Inflammatory macrophage (primary cell): Measurements from ENCODE around the gene CDH8.

ENCODE experiments used
- DNase-seq, 2 donors: peaks; one replicate each; pipeline ENCODE4 v3.0.0-alpha.2; 2020 to 2022
- total RNA-seq, 18 experiments: gene quantifications; one replicate each; lab custom pipeline; 2026; ENCODE audit warnings: mixed read lengths in 6 of 18, inconsistent platforms in 2 of 18; lab: John Stamatoyannopoulos, UW

The CDH8 gene, protein sequence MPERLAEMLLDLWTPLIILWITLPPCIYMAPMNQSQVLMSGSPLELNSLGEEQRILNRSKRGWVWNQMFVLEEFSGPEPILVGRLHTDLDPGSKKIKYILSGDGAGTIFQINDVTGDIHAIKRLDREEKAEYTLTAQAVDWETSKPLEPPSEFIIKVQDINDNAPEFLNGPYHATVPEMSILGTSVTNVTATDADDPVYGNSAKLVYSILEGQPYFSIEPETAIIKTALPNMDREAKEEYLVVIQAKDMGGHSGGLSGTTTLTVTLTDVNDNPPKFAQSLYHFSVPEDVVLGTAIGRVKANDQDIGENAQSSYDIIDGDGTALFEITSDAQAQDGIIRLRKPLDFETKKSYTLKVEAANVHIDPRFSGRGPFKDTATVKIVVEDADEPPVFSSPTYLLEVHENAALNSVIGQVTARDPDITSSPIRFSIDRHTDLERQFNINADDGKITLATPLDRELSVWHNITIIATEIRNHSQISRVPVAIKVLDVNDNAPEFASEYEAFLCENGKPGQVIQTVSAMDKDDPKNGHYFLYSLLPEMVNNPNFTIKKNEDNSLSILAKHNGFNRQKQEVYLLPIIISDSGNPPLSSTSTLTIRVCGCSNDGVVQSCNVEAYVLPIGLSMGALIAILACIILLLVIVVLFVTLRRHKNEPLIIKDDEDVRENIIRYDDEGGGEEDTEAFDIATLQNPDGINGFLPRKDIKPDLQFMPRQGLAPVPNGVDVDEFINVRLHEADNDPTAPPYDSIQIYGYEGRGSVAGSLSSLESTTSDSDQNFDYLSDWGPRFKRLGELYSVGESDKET
- 0 to 0.27 (median 0) reads per million in 18 experiments for total RNA-seq

- DNase-seq = no peak
These were observed at the start of gene CDH8 for GRCh38 chr16:62036101-62036801. Gene CDH8 (minus strand): TSS chr16:62036438. CDS start chr16:62021403, 15,035 bp downstream.

DNA sequence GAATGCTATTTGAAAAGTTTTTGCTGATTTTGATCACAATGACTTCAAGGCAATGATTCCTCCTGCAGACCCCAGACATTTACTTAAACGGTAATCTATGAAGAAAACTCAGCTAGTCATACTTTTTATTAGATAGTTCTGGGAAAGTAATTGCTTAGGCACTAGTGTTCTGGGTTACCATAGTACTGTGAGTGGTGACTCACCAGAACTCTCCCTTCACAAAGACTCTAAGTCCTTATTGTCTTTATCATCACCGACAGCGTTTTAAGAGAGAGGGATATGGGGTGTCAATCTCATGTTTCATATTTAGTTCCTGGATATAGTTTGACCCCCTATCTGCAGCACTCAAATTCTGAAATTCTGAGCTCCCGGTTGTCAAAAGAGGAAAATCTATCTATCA lies 43.0 kb upstream of the CDH8 start:
- DNase-seq = no peak

- no peak for DNase-seq
These were observed 41.8 kb upstream of the CDH8 start for GRCh38 chr16:62077998-62078397.

GRCh38 chr16:62076886-62077285 lies 40.6 kb upstream of the CDH8 start:
- DNase-seq = no peak

- DNase-seq = no peak
These were observed 32.5 kb upstream of the CDH8 start for GRCh38 chr16:62068747-62069146.

DNA sequence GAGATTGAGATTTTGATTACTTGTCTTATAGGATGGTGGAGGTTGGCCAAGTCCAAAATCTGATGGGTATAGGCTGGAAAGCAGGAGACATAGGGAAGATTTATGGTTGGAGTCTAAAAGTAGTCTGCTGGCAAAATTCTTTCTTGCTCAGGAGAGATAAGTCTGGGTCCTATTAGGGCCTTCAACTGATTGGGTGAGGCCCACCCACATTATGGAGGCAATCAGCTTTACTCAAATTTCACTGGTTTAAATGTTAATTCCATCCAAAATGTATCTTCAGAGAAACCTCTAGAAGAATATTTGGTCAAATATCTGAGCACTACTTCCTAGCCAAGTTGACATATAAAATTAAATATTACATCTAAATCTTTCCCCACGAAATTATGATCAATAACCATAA lies 31.7 kb upstream of the CDH8 start:
- no peak for DNase-seq

DNA sequence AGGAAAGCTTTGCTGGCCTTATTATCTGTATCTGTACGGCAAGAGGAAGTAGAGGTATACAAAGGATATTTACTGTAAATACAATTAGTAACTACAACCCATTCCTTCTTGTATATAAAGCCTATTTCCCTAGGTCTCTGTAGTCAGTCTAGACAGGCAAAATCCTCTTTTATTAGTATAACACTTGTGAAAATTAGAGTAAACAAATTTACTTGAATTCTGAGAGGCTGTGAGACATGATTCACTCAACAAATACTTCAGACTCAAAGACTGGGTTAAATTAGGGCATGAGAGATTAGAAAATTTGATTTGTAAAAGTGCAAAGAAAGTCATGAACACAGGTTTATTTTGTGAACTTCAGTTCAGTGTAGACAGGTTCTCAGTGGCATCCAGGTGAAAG lies 30.9 kb upstream of the CDH8 start:
- no peak for DNase-seq

GRCh38 chr16:62066747-62067146 lies 30.5 kb upstream of the CDH8 start:
- no peak for DNase-seq

GRCh38 chr16:62064173-62064572 lies 27.9 kb upstream of the CDH8 start:
- no peak for DNase-seq

DNA sequence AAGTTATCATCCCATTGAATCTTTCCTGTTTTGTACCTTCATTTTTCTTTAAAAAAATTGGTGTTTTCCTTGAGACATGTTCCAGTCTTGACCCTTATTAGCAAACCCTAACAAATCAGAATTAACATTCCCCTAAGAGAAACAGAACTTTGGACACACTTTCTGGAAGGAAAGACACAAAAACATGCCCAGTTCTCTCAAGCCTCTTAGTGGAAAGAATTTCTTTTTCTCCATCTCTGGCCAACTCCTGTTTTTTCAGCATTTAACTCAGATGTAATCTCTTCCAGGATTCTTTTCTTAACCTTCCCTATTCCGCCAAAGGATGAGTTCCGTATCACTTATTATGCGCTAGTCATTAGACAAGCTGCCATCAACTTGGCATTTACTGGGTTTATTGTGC lies 23.9 kb upstream of the CDH8 start:
- no peak for DNase-seq

DNA sequence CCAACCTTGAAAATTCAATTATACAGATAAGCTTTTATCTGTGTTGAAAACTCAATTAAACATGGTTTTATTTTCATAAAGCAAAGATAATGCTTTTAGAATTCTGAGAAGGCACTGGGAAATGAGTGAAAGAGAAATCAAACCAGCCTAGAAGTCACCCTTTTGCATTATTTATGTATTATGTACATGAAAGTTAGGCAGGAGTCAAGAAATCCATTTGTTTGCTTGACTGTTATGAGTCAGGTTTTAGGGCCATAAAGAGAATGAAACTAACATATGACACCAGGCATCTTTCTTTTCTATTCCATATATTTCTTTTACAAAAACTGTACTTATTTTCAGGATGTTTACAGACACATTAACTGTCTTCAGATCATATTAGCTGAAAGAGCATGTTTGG lies 23.3 kb upstream of the CDH8 start:
- no peak for DNase-seq

DNA sequence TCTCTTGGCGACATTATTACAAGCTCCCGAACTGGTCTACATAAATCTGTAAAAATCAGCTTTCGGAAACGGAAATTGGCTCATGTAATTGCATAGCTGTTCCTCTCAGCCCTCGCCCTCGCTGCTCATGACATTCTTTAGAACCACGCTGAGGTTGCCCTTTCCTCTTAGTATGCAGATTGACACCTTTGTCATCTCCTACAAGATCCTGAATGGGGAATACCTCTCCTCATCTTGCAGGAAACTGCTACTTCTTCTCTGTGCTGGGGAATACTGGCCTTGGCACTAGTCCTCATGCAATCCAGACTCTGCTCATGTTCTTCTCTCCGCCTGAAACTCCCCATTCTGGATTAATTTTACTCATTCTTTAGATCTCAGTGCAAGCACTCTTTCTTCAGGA lies 22.2 kb upstream of the CDH8 start:
- DNase-seq = no peak

- DNase-seq = no peak
These were observed 15.7 kb upstream of the CDH8 start for GRCh38 chr16:62051942-62052341.

- no peak for DNase-seq
These were observed 14.6 kb upstream of the CDH8 start for GRCh38 chr16:62050793-62051192.

DNA sequence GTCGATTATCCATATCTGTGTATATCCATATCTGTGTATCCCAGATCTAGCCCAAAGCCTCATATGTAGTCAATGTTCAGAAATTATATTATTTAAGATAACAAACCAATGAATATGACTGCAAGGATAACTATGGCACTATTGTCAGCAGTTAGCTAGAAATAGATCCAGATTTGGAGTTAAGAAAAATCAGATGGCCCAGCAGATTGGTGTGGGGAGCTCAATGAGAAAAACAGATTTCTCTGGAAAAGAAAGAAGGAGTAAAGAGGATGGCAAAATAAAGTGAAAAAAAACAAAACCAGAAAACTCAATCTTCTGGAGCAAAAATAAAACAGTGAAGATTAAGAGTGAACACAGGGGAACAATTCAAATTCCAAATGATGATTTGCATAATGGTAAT lies 10.6 kb upstream of the CDH8 start:
- DNase-seq = no peak

DNA sequence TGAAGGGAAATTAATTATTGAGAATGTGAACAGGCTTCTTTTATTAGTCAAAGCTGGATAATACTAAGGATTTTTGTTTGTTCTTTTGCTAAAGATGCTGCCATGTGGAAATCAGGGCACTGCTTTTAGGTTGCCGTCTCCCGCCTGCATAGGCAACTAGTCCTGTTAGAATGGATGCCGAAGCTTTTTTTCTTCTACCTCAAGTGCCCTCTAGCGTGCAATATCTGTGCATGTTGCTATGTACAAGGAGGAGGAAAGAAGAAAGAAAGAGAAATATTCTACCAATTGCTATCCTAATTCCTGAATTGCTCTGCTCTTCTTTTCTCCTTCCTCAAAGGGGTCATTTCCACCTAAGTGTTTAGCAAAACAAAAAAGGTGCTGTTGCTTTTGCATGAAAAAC lies 5.2 kb upstream of the CDH8 start:
- DNase-seq = no peak

DNA sequence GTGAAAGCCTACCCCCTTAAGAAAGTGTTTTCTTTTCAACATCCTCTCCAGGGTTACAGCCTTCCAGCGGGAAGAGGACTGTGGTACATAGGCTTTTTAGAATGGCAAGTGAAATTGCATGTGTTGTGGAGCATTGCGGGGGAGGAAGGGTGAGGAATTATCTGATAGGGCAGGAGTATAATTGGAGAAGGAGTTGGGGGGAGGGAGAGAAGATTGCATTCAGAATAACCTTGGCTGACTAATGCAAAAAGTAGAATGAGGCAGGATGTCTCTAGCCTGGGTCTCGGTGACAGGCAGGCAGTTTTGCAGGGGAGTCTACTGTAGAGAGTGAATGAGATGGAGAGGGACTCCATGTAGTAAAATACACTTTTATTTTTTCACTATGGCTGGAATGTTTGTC lies 2.4 kb upstream of the CDH8 start:
- no peak for DNase-seq

GRCh38 chr16:62038225-62038624 lies 2.0 kb upstream of the CDH8 start:
- no peak for DNase-seq

DNA sequence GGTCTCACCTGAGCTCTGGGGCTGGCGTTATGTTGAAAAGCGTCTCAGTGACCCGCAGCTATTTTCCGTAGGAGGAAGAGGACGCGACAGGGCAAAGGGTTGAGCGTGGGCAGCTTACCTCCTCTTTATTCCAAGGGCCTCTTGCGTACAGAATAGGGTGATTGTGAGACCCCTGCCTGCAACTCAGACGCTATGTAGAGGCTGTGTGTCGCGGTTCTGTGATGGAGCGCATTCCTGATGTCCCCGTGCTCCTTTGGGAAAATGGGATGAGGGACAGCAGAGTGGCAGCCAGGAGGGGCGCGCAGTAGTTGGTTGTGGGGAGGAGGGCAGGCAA lies 531 bp upstream of the CDH8 start:
- DNase-seq = no peak

DNA sequence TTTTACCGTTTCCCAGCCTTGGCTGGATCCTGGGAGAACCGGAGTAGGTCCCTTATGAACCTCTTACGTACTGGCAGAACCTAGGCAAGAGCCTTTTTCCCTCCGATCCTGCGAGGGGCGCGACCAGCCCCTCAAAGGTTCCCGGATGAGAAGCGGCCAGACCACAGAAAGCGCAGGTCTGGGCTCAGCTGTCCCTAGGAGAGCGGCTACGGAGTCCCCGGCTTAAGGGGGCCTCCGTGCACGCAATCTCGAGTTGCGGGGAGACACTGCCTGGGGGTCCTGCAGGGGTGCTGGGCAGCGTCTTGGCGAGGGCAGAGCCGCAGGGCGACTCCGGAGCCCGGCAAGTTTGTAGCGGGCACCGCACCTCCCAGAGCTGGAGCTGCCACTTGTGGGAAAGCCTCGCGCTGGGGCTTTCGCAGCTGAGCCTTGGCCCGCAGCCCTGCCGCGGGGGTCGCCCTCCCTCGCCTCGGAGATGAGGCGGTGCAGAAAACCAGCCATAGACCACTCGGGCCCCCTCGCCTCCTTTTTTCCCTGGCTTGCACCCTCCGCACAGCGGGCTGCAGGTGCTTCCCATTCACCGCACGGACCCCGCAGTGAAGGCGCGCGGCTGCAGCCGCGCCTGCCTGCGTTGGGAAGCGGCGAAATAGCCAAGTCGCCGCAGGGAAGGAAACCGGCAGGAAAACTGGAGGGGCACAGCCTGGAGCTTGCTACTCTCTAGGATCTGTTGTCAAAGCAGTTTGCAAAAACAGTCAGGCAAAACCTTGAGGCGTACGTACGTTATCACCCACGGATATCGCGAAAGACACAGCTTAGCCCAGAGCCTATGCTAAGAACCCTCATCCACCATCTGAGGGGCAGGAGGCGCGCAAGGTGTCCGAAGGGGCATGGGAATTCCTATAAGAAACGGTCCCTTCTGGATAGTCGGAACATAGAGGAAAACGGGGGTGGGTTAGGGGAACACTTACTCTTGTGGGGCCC lies 834 bp downstream of the CDH8 start:
- no peak for DNase-seq

GRCh38 chr16:62034231-62035114 lies 1.8 kb downstream of the CDH8 start:
- DNase-seq = no peak
